H9 (cell line): ENCODE results near the gene MRPS15. TPM values are rescaled to one million over a fixed set of nuclear protein-coding genes. Genes with fewer than 3 reads are reported as not detected.

Experiments used
- DNase-seq: peaks from one replicate; pipeline ENCODE4 v3.0.0-alpha.2; 2017
- H2AFZ ChIP-seq: one replicate; pipeline ENCODE4 v1.6.1; 2013; ENCODE audit warnings: mild to moderate bottlenecking, low read length, control low read depth, moderate library complexity
- H2AK5ac ChIP-seq: 2 replicates; pipeline ENCODE4 v1.6.1; 2013; ENCODE audit warnings: low read length, control low read depth, mixed read lengths; ENCODE audit not compliant: insufficient read length
- H2BK120ac ChIP-seq: one replicate; pipeline ENCODE4 v1.6.1; 2013; ENCODE audit warnings: low read depth, mild to moderate bottlenecking, low read length, control low read depth, inconsistent platforms; ENCODE audit not compliant: poor library complexity, severe bottlenecking
- H2BK12ac ChIP-seq: 2 replicates; pipeline ENCODE4 v1.6.1; 2013; ENCODE audit warnings: low read length, control low read depth, mixed read lengths, low read depth; ENCODE audit not compliant: insufficient read length
- H2BK15ac ChIP-seq: 2 replicates; pipeline ENCODE4 v1.6.1; 2013; ENCODE audit warnings: low read depth, low read length, control low read depth
- H2BK20ac ChIP-seq: one replicate; pipeline ENCODE4 v1.6.1; 2013; ENCODE audit warnings: low read depth, mild to moderate bottlenecking, low read length, control low read depth, inconsistent platforms; ENCODE audit not compliant: poor library complexity, severe bottlenecking
- H2BK5ac ChIP-seq: 2 replicates; pipeline ENCODE4 v1.6.1; 2013; ENCODE audit warnings: low read length, control low read depth, mixed read lengths; ENCODE audit not compliant: insufficient read length
- H3K14ac ChIP-seq: 2 replicates; pipeline ENCODE4 v1.6.1; 2013; ENCODE audit warnings: low read length, control low read depth; ENCODE audit not compliant: insufficient read depth
- H3K18ac ChIP-seq: 2 replicates; pipeline ENCODE4 v1.6.1; 2013; ENCODE audit warnings: low read depth, mild to moderate bottlenecking, mixed read lengths, low read length, control low read depth; ENCODE audit not compliant: insufficient read length
- H3K23ac ChIP-seq: 2 replicates; pipeline ENCODE4 v1.6.1; 2013; ENCODE audit warnings: low read length, control low read depth, mixed read lengths, low read depth; ENCODE audit not compliant: insufficient read length
- H3K23me2 ChIP-seq: 2 replicates; pipeline ENCODE4 v1.6.1; 2013; ENCODE audit warnings: low read depth, mild to moderate bottlenecking, mixed read lengths, low read length, control low read depth; ENCODE audit not compliant: insufficient read length, poor library complexity, severe bottlenecking
- H3K27ac ChIP-seq: 2 replicates; pipeline ENCODE4 v1.5.1; 2013; ENCODE audit warnings: low read length, control low read depth, mixed read lengths, low read depth; ENCODE audit not compliant: insufficient read length
- H3K27me3 ChIP-seq: 2 replicates; pipeline ENCODE4 v1.6.1; 2013; ENCODE audit warnings: low read length, control low read depth, inconsistent platforms; ENCODE audit not compliant: insufficient read depth
- H3K4ac ChIP-seq: 2 replicates; pipeline ENCODE4 v1.6.1; 2013; ENCODE audit warnings: low read depth, mild to moderate bottlenecking, control low read depth, inconsistent platforms, low read length, moderate library complexity
- H3K4me1 ChIP-seq: 2 replicates; pipeline ENCODE4 v1.6.1; 2013; ENCODE audit warnings: low read length, control low read depth, inconsistent platforms; ENCODE audit not compliant: insufficient read depth
- H3K4me2 ChIP-seq: 2 replicates; pipeline ENCODE4 v1.6.1; 2013; ENCODE audit warnings: low read length, control low read depth, mixed read lengths; ENCODE audit not compliant: insufficient read length, insufficient read depth
- H3K56ac ChIP-seq: 2 replicates; pipeline ENCODE4 v1.6.1; 2013; ENCODE audit warnings: low read depth, mild to moderate bottlenecking, mixed read lengths, low read length, control low read depth; ENCODE audit not compliant: insufficient read length
- H3K79me1 ChIP-seq: 2 replicates; pipeline ENCODE4 v1.6.1; 2013; ENCODE audit warnings: low read depth, mild to moderate bottlenecking, moderate library complexity, low read length, control low read depth, inconsistent platforms; ENCODE audit not compliant: insufficient read depth, poor library complexity, severe bottlenecking
- H3K79me2 ChIP-seq: 2 replicates; pipeline ENCODE4 v1.6.1; 2013; ENCODE audit warnings: low read length, control low read depth, inconsistent platforms; ENCODE audit not compliant: insufficient read depth
- H3K9ac ChIP-seq: 2 replicates; pipeline ENCODE4 v1.6.1; 2013; ENCODE audit warnings: low read length, control low read depth, mixed read lengths; ENCODE audit not compliant: insufficient read length; ENCODE audit errors: extremely low read depth
- H3K9me3 ChIP-seq: one replicate; pipeline ENCODE4 v1.6.1; 2013; ENCODE audit warnings: low read depth, low read length, inconsistent platforms; ENCODE audit not compliant: control insufficient read depth
- H3T11ph ChIP-seq: one replicate; pipeline ENCODE4 v1.6.1; 2013; ENCODE audit warnings: mild to moderate bottlenecking, low read length, control low read depth, inconsistent platforms
- H4K20me1 ChIP-seq: one replicate; pipeline ENCODE4 v1.6.1; 2013; ENCODE audit not compliant: control insufficient read depth, insufficient read length, insufficient read depth
- H4K5ac ChIP-seq: 2 replicates; pipeline ENCODE4 v1.6.1; 2013; ENCODE audit warnings: low read depth, mild to moderate bottlenecking, mixed read lengths, low read length, control low read depth; ENCODE audit not compliant: insufficient read length
- H4K8ac ChIP-seq: replicated peaks from 2 replicates; pipeline ENCODE4 v1.6.1; 2013; ENCODE audit warnings: low read length, control low read depth, mixed read lengths, low read depth; ENCODE audit not compliant: insufficient read length
- H4K91ac ChIP-seq: 2 replicates; pipeline ENCODE4 v1.6.1; 2013; ENCODE audit warnings: low read depth, mild to moderate bottlenecking, moderate library complexity, mixed read lengths, low read length, control low read depth; ENCODE audit not compliant: insufficient read length
- H3K27ac Mint-ChIP-seq, 3 experiments: 2 replicates in 2 of 3; 3 replicates in 1 of 3; pipeline ENCODE4 v1.8.0; 2020 to 2021; ENCODE audit warnings: mixed read lengths in 3 of 3, mild to moderate bottlenecking in 1 of 3, moderate library complexity in 1 of 3
- H3K27me3 Mint-ChIP-seq: 2 replicates; pipeline ENCODE4 v1.8.0; 2021; ENCODE audit warnings: low read depth, mild to moderate bottlenecking, moderate library complexity, mixed read lengths
- H3K36me3 Mint-ChIP-seq, 3 experiments: 2 replicates in 2 of 3; 3 replicates in 1 of 3; pipeline ENCODE4 v1.8.0; 2020 to 2021; ENCODE audit warnings: low read depth in 3 of 3, mixed read lengths in 3 of 3; ENCODE audit not compliant: insufficient read depth in 1 of 3
- H3K4me1 Mint-ChIP-seq, 2 experiments: 2 replicates each; pipeline ENCODE4 v1.8.0; 2020; ENCODE audit warnings: mixed read lengths in 2 of 2
- H3K4me3 Mint-ChIP-seq, 2 experiments: 2 replicates in 1 of 2; 3 replicates in 1 of 2; pipeline ENCODE4 v1.8.0; 2020 to 2021; ENCODE audit warnings: mild to moderate bottlenecking in 2 of 2, mixed read lengths in 2 of 2, moderate library complexity in 1 of 2
- H3K9me3 Mint-ChIP-seq, 2 experiments: 2 replicates in 1 of 2; 3 replicates in 1 of 2; pipeline ENCODE4 v1.8.0; 2020; ENCODE audit warnings: mild to moderate bottlenecking in 2 of 2, mixed read lengths in 2 of 2, moderate library complexity in 1 of 2
- WGBS: extraction: QIAGEN DNeasy Blood & Tissue Kit; methylation state at CpG from one replicate; pipeline ENCODE4 v1.1.7; 2013; ENCODE audit warnings: missing lambda C conversion rate, low lambda C conversion rate, mixed read lengths; ENCODE audit not compliant: insufficient read length; ENCODE audit errors: extremely low coverage; 5-methylcytosine and 5-hydroxymethylcytosine counted together
- total RNA-seq: library from RNA; stranded (reverse); gene quantifications from 2 replicates; pipeline ENCODE4 v1.2.1, GENCODE V29; 2021
- TF ChIP-seq, protein P1 (sequence below): fragments of 200-600 bp; sonication (generic); conservative IDR thresholded peaks from 3 replicates; pipeline ENCODE4 v1.8.0; 2021; ENCODE audit warnings: antibody characterized with exemption, mild to moderate bottlenecking

Gene MRPS15
- total RNA-seq, 1 experiment from 2014 or later: 111 TPM

DNA sequence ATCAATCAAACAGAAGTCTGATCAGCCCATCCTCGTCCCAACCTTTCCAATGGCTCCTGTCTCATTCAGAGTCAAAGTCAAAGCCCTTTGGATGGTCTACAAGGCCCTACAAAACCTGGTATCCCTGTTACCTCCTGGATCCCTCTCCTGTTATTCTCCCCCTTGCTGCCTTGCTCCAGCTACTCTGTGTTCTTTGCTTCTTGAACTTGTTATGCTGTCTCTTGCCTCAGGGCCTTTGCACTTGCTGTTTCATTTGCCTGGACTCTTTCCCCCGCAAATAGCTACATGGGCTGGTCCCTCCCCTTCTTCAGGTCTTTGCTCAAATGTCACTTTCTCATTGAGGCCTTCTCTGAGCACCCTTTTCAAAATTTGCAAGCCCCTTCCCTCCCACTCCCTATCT is 19.9 kb upstream of the MRPS15 start:
- Mint-ChIP-seq H3K27me3 (peaks cover 41% of the 10 kb centered on the region), H3K27ac (no peak overlapping the region), H3K4me3 (no peak overlapping the region), H3K9me3 (peaks cover 0 to 8% of the 10 kb centered on the region in 2 experiments; a peak in 3 of 5 replicates), H3K4me1 (peaks cover 13 to 14% of the 10 kb centered on the region in 2 experiments), H3K36me3 (no peaks in the 10 kb centered on the region)
- no peak overlapping the region for H4K91ac ChIP-seq
- no peaks in the 10 kb centered on the region for H3K79me2 ChIP-seq
- H3K4ac ChIP-seq: no peak overlapping the region
- no peak overlapping the region for H2BK120ac ChIP-seq
- H4K20me1 ChIP-seq: no peaks in the 10 kb centered on the region
- no peak overlapping the region for H2AK5ac ChIP-seq
- no peak overlapping the region for H3K14ac ChIP-seq
- H3K23ac ChIP-seq: no peak overlapping the region
- no peak overlapping the region for H2BK15ac ChIP-seq
- H3T11ph ChIP-seq: no peak overlapping the region
- no peaks in the 10 kb centered on the region for H3K27me3 ChIP-seq
- H3K9me3 ChIP-seq: no peaks in the 10 kb centered on the region
- H2BK20ac ChIP-seq: no peak overlapping the region
- TF ChIP-seq, protein P1, sequence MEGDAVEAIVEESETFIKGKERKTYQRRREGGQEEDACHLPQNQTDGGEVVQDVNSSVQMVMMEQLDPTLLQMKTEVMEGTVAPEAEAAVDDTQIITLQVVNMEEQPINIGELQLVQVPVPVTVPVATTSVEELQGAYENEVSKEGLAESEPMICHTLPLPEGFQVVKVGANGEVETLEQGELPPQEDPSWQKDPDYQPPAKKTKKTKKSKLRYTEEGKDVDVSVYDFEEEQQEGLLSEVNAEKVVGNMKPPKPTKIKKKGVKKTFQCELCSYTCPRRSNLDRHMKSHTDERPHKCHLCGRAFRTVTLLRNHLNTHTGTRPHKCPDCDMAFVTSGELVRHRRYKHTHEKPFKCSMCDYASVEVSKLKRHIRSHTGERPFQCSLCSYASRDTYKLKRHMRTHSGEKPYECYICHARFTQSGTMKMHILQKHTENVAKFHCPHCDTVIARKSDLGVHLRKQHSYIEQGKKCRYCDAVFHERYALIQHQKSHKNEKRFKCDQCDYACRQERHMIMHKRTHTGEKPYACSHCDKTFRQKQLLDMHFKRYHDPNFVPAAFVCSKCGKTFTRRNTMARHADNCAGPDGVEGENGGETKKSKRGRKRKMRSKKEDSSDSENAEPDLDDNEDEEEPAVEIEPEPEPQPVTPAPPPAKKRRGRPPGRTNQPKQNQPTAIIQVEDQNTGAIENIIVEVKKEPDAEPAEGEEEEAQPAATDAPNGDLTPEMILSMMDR: no peak
- H3K4me1 ChIP-seq: no peaks in the 10 kb centered on the region; the same call in 1 of the 2 replicates
- no peak overlapping the region for H2BK5ac ChIP-seq
- no peak overlapping the region for H2BK12ac ChIP-seq
- no peak overlapping the region for H3K18ac ChIP-seq
- H3K23me2 ChIP-seq: no peaks in the 10 kb centered on the region
- no peak overlapping the region for H3K9ac ChIP-seq
- H3K56ac ChIP-seq: no peak overlapping the region
- no peak overlapping the region for H4K8ac ChIP-seq
- WGBS: no CpG with 5 or more reads among the region's 2 CpGs
- no peak overlapping the region for H3K27ac ChIP-seq
- no peak overlapping the region for H4K5ac ChIP-seq
- no peak overlapping the region for H2AFZ ChIP-seq
- DNase-seq: no peak
- no peak overlapping the region for H3K4me2 ChIP-seq
- no peaks in the 10 kb centered on the region for H3K79me1 ChIP-seq
